Thoracic aorta (tissue), 2 donors: Measurements from ENCODE around the gene EYA3. TPM values are rescaled to one million over a fixed set of nuclear protein-coding genes. Genes with fewer than 3 reads are reported as not detected.

ENCODE experiments used
- ATAC-seq: fragments of 150-250 bp; one replicate; pipeline ENCODE4 v1.8.0; 2017; ENCODE audit warnings: low read depth; ENCODE audit not compliant: insufficient number of reproducible peaks, low FRiP score
- DNase-seq: peaks from one replicate; pipeline ENCODE4 v3.0.0-alpha.2; 2020; ENCODE audit warnings: low spot score
- H3K27ac ChIP-seq, 2 donors: fragments of 200-600 bp; sonication (generic); 1 replicate in 1 of 2; 2 replicates in 1 of 2; pipeline ENCODE4 v1.5.1; 2016; ENCODE audit warnings: mild to moderate bottlenecking in 2 of 2, moderate library complexity in 2 of 2
- H3K27me3 ChIP-seq: fragments of 200-600 bp; sonication (generic); replicated peaks from 2 replicates; pipeline ENCODE4 v1.6.0; 2016; ENCODE audit warnings: mild to moderate bottlenecking; ENCODE audit not compliant: insufficient read depth
- H3K36me3 ChIP-seq: fragments of 200-600 bp; sonication (generic); one replicate; pipeline ENCODE4 v1.5.1; 2016
- H3K4me1 ChIP-seq, 2 donors: fragments of 200-600 bp; sonication (generic); 1 replicate in 1 of 2; 2 replicates in 1 of 2; pipeline versions ENCODE4 v1.5.1 to v1.6.0; 2016; ENCODE audit warnings: low read depth in 2 of 2, mild to moderate bottlenecking in 1 of 2; ENCODE audit not compliant: control insufficient read depth in 1 of 2
- H3K4me3 ChIP-seq: fragments of 200-600 bp; sonication (generic); 2 replicates; pipeline ENCODE4 v1.5.1; 2016; ENCODE audit warnings: mild to moderate bottlenecking
- H3K9me3 ChIP-seq: fragments of 200-600 bp; sonication (generic); 2 replicates; pipeline ENCODE4 v1.5.1; 2016
- total RNA-seq, 2 donors: library from RNA; depleted of rRNA; stranded (reverse); fragments of >200 nt; gene quantifications; one replicate each; pipeline versions ENCODE4 v1.1.0 to v1.2.3, GENCODE V29; 2016
- TF ChIP-seq, protein P1 (sequence below): fragments of 200-600 bp; sonication (generic); IDR thresholded peaks from one replicate; pipeline ENCODE4 v1.5.1; 2019; ENCODE audit warnings: antibody characterized with exemption

EYA3 gene
- total RNA-seq, 2 donors from 2014 or later = 11.0 to 18.7 TPM

DNA sequence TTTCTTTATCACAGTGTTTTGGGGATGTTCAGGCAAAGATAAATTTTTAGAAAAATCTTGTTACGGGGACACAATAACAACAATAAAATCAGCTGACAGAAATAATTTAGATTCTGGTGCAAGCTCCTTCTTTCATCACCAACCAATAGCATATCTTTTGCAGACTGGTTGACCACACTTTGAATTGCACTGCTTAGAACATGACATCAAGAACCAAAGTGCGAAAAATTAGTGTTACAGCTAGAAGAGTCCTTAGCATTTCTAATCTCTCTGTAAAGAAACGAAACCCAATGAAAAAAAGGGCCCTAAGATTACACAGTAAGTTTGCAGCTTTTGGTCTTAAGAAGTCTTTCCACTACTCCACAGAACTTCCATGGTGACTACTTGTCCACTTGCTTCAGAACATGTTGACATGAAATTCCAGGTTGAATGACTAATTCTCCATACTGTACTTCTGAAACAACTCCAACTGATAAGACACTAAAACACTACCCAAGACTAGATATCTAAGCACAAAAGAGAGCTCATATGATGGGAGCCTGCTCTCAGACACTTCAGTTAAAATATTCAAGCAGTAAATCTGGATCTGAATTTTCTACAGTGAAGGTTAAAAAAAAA lies 97.4 kb downstream of the EYA3 start:
- Histone ChIP-seq H3K4me3 (no peak overlapping the region), H3K27me3 (no peaks in the 10 kb centered on the region), H3K36me3 (peaks cover 25% of the 10 kb centered on the region), H3K27ac (no peak overlapping the region), H3K9me3 (no peaks in the 10 kb centered on the region), H3K4me1 (no peaks in the 10 kb centered on the region)
- no peak for ATAC-seq
- TF ChIP-seq, protein P1, sequence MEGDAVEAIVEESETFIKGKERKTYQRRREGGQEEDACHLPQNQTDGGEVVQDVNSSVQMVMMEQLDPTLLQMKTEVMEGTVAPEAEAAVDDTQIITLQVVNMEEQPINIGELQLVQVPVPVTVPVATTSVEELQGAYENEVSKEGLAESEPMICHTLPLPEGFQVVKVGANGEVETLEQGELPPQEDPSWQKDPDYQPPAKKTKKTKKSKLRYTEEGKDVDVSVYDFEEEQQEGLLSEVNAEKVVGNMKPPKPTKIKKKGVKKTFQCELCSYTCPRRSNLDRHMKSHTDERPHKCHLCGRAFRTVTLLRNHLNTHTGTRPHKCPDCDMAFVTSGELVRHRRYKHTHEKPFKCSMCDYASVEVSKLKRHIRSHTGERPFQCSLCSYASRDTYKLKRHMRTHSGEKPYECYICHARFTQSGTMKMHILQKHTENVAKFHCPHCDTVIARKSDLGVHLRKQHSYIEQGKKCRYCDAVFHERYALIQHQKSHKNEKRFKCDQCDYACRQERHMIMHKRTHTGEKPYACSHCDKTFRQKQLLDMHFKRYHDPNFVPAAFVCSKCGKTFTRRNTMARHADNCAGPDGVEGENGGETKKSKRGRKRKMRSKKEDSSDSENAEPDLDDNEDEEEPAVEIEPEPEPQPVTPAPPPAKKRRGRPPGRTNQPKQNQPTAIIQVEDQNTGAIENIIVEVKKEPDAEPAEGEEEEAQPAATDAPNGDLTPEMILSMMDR = no peak
- no peak for DNase-seq

DNA sequence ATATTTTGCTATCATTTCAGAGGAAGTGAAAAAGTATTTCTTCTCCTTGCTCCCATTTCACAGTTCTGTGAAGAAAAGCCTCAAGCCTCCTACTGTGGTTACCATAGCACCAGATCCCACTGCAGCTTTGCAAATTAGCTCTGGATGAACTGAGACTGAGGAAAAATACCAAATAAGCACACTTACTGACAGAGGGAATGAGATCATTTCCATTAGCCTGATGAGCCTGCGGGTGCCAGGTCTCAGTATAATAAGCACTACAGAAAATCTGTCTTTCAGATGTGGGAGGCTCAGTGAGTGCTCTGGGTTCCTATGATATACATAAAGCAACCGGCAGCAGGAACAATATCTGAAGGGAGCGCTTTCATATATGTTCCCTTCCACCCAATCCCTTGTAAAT lies 107.3 kb downstream of the EYA3 start:
- no peaks in the 10 kb centered on the region for H3K27me3 ChIP-seq
- ATAC-seq = no peak
- no peaks in the 10 kb centered on the region for H3K36me3 ChIP-seq
- TF ChIP-seq, protein P1 = no peak
- no peak for DNase-seq
- no peaks in the 10 kb centered on the region for H3K9me3 ChIP-seq
- no peak overlapping the region for H3K27ac ChIP-seq
- H3K4me3 ChIP-seq = no peak overlapping the region
- H3K4me1 ChIP-seq = peaks cover 0 to 3% of the 10 kb centered on the region in 2 donors

DNA sequence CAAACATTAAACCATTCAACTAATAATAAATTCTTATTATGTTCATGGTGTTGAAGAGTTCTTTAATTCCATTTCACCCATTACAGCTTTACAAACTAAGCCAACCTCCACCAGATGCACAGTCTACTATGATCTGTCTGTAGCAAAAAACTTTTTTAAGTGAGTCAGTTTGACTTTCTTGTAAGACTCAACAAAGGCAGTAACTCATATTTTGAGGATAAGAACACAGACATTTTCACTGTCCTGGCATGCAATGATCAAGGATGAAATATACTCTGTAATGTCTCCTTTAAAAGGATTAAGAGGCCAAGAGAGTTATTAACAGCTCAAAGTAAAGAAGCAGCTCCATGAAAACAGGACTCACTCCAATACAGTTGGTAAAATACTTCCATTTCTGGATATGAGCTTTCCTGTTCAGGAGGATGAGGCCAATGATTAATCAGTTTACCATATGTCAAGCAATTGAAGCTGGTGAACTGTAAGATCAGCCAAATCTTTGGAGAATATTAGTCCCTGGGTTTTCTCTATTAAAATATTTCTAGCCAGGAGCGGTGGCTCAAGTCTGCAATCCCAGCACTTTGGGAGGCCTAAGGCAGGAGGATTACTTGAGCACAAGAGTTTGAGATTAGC lies 108.1 kb downstream of the EYA3 start:
- Histone ChIP-seq H3K36me3 (no peaks in the 10 kb centered on the region), H3K4me3 (no peak overlapping the region), H3K9me3 (no peaks in the 10 kb centered on the region), H3K4me1 (peaks cover 0 to 3% of the 10 kb centered on the region in 2 donors), H3K27me3 (no peaks in the 10 kb centered on the region), H3K27ac (no peak overlapping the region)
- TF ChIP-seq, protein P1 = no peak
- ATAC-seq (no peak), DNase-seq (no peak)

DNA sequence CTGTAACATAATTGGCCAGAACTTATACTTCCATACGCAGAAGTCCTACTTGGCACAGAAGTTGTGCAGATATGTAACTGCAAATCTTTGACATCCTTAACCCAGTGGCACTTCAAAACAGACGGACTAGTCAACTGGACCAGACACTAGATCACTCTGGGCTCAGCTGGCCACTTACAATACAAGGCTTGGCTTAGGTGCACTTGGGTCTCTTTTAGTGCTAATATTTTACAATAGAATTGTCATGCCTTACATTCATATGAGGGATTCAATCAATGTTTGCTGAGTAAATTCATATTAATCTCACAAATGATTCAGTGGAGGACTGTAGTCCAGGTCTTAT lies 108.6 kb downstream of the EYA3 start:
- DNase-seq (no peak), ATAC-seq (no peak)
- Histone ChIP-seq H3K4me3 (no peak overlapping the region), H3K27ac (no peak overlapping the region), H3K27me3 (no peaks in the 10 kb centered on the region), H3K36me3 (no peaks in the 10 kb centered on the region), H3K4me1 (peaks cover 0 to 3% of the 10 kb centered on the region in 2 donors), H3K9me3 (no peaks in the 10 kb centered on the region)
- TF ChIP-seq, protein P1 = no peak

DNA sequence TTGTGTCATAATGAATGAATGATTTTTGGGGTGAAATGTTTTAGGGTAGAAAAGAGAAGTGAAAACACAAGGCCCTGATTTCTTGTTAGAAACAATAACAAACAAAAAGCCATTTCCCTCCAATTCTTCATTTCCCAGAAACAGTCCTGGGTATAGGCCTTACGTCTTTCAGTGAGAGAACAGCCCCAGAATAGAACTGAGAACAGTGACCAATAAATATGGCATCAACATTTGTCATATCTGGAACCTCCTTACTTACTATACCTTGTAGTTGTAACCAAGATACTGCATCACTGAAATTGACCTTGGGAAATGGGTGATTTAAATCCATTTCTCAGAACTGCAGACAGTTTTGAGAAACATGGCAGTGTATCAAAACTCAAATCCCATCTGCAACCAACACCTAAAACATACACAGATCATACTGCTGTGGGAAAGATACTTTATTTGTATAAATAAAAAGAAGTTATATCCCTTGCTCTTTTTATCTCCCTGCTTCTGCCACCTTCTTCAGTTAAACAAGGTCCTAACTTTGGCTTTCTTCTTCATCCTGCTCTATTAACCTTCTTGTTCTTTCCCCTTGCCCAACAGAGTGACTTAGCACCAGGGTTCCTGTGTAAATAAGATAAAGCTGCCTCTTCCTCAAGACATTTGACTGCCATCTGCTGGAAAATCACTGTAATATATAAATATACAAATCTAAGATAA lies 109.1 kb downstream of the EYA3 start:
- Histone ChIP-seq H3K27ac (no peak overlapping the region), H3K36me3 (no peaks in the 10 kb centered on the region), H3K27me3 (no peaks in the 10 kb centered on the region), H3K9me3 (no peaks in the 10 kb centered on the region), H3K4me1 (peaks cover 0 to 3% of the 10 kb centered on the region in 2 donors), H3K4me3 (no peak overlapping the region)
- DNase-seq (no peak), ATAC-seq (no peak)
- TF ChIP-seq, protein P1 = no peak
